RKO (cell line): ENCODE data around the gene LRRC74A.

Experiments
- DNase-seq: peaks from one replicate; pipeline ENCODE4 v3.0.0-alpha.2; 2016; ENCODE audit warnings: low spot score

Gene LRRC74A

DNA sequence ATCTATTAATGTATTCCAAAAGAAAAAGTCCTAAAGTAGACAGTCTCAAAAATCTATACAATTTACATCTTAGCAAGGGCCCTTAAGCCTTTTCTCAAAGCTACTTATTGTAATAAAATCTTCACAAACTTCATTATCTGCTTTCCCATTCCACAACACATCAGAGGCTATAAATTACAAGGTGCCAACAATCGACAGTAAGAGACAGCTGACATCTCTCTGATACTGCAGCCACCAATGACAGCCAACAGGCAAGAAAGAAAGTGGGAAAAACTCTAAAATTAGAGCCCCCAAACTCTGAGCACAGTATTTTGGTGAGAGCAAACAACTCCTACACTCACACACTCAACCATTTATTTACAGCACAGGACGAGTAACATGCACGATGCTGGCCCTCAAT lies 15.7 kb upstream of the LRRC74A start:
- no peak for DNase-seq

GRCh38 chr14:76810953-76811400 lies 15.2 kb upstream of the LRRC74A start:
- peak; percentile 76 for DNase-seq

DNA sequence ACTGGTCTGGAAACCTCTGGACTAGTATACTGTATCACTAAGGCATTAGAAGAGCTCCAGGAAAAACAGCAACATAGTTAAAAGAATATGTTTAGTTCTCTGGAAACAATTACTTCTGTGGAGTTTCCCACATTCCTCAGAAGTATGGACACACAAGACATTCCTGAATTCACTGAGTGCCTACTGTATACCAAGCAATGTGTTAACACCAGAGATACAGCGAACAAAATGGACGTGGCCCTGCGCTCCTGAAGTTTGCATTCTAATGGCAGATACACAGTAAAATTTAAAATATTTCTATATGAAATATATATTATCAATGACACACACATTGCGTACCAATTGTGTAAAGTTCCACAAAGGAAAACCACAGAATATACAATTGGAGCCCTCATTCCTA lies 14.6 kb upstream of the LRRC74A start:
- peak; percentile 44 for DNase-seq

DNA sequence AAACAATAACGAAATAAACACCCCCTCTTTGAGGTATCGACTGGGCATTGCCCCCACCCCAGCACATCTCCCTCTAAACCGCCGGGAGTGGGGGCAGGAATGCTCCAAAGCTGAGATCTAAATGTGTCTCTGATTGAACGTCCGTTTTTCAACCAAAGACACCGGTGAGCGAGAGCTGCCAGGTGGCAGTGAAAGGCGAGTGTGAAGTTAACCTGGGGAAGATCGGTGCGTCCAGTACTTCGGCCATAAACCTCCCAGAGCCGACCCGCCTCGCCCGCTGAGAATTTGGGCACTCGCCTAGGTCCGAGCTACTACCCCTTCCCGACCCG lies 14.2 kb upstream of the LRRC74A start:
- peak; percentile 8 for DNase-seq

DNA sequence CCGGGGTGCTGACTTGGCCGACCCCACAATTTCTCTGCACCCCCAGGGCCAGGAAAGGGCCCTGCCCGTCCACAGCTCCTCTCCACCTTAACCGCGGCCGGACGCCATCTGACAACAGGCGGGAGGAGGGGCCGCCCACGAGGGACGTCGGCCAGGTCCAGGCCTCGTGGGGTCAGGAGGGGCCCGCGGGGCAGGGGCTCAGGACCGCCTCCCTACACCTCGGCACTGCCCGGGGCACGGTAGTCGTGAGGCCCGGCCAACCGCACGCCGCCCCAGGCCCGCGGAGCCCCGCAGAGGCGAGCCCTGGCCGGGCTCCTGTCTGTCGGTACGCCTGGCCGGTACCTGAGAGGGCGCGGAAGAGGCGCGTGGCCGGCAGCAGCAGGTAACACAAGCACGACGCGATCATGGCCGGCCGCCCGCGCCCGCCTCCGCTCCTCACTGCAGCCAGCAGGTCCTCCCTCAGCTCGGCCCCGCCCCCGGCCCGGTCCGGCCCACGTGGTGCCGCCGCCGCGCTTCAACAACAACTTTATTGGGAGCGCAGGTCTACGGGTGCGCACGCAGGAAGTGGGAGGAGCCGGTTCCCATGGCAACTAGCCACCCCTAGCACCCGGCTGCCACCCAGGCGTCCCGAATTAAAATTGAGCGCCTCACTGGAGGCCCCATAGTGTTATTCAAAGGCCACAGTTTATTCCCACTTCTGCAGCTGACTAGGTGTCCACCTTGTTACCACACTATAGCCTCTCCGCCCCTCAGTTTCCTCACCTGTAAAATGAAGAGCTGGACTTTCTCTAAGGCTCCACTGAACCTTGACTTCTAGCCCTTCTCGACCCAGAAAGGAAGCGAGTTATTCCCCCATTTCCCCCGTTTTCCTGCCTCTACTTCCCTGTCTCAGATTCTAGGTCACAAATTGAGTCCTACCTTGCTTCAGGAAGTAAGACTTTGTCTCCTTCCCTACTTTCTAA lies 13.5 kb upstream of the LRRC74A start, which contains the start of gene ANGEL1:
Gene ANGEL1 (minus strand): TSS at position 461 of the 962 bp plus-strand sequence. CDS start 55 bp downstream, at position 406.
- DNase-seq, result peak; percentile 93

DNA sequence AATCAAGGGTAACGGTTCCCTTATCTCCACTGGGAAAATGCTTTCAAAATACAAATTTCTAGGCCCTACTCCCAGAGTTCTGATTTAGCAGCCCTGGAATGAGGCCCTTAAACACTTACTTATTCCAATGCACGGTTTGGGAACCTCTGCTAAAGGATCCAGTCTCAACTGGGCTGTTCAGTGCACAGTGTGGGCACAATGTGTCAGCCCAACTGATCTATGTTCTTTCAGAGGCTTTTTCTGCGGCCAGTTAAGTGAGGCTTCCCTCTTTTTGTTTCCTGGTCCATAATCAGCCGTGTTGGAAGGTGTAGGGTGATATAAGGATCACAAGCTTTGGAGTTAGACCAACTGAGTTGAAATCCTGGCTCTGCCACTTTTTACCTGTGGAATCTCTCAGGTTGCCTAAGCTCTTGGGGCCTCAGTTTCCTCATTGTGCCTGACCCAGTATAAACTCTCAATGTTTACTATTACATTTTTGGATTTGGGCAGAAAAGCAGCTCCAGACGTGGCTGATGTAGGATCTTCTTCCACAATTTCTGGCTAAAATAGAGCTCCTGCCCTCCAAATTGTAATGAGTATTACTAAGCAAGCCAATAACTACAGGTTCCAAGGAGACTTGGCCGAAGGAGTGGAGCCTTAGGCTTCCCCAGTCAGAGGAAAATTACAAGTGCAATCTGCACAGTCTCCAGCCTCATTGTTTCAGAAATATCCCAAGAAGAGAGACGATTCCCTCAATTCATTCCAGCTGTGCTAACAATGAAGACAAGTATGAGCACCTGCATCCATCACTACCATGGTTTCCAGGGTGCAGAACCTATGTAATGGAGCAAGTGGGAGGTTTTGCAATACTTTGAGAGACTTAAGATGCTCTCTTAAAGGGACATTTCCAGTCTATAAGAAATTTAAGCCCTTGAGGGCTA lies 11.2 kb upstream of the LRRC74A start:
- DNase-seq, result no peak

GRCh38 chr14:76820700-76821099 lies 5.5 kb upstream of the LRRC74A start:
- no peak for DNase-seq

DNA sequence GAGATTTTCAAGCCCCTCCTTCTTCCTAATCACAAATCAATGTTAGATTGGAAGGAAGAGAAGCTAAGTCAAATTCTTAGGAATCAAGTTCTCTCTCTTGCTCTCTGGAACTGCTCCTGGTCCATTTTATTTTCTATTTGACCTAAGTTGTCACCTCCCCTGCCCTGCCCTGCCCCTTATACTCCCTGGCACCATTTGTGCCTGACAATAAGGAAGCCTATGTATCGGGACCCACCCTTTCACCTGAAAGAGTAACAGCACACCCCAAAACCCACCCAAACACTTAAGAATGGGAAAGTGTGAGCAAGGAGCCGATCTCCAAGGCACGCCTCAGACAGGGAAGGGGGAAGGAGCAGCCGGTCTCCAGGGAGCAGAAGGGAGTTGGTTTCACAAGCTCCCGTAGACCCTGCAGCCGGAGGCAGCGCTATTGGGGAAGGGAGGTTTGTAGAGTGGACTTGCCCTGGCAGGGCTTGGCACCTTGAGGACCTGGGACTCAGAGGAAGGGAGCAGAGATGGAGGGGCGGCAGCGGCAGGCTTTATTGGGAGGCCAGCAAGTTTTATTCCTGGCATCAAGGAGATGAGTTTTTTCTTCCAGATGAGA lies 1.6 kb downstream of the LRRC74A start:
- DNase-seq, result no peak

GRCh38 chr14:76828339-76829012 lies 2.3 kb downstream of the LRRC74A start:
- DNase-seq, result no peak

DNA sequence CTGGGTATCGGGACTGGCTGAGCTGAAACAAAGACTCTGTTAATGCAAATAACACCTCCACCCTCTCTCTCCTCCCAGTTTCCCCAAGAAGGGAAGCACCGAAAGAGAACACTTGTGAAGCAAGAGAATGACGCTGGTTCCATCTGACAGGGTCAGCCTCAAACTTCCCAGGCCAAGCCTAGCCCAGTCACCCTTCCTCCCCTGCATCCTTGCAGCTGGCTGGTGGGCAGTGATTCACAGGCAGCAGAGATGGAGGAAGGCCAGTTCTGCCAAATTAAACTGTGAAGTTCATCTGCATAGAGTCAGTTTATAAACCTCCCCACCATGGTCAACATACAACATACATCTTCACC lies 2.8 kb downstream of the LRRC74A start:
- no peak for DNase-seq

DNA sequence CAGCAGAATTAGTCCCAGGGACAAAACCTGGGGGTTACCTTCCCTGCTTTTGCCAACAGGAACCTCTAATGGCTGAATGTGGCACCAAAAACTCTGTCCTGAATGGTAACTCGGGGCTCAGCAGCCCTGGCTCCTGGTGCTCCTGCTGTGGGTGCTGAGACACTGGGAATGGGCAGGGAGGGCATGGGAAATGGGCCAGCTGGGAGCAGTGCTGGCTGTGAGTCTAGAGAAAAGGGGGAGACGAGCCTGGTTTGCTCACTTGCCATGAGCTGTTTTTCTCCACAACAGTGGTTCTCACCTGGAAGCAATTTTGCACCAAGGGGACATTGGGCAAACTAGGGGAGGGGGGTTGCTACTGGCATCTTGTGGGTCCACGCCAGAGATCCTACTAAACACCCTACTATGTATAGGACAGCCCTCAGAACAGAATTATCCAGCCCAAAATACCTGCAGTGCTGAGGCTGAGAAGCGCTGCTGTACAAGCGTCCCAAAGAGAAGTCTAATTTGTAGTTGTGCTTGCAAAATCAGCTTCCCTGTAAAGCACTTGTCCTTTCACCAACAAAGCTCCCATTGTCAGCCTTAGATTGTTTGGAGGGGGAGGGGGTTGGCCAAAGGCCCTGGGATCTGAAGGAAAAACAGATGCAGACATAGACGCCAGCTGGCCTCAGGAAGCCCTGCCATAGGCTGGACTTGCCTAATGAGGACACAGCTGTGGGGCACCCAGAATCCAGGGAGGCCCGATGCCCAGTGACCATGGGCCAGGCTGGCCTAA lies 3.6 kb downstream of the LRRC74A start:
- DNase-seq, result no peak

DNA sequence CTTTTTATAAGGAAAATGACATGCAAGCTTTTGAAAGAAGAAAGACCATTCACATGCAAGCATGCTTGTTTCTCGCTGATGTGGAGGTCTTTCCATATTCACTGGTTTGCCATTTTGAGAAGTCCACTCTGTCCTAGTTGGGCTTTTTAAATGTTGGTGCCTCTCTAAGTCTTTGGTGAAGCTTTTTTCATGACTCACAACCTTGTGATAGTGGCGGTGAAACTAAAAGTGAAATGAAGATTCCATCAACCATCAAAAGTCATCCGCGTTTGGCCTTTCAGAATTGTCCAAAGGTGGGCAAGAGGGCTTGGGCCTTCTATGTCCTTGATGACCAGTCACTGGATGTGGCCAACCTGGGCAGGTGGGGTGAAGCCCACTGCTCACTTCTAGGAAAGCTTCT lies 4.3 kb downstream of the LRRC74A start:
- no peak for DNase-seq

DNA sequence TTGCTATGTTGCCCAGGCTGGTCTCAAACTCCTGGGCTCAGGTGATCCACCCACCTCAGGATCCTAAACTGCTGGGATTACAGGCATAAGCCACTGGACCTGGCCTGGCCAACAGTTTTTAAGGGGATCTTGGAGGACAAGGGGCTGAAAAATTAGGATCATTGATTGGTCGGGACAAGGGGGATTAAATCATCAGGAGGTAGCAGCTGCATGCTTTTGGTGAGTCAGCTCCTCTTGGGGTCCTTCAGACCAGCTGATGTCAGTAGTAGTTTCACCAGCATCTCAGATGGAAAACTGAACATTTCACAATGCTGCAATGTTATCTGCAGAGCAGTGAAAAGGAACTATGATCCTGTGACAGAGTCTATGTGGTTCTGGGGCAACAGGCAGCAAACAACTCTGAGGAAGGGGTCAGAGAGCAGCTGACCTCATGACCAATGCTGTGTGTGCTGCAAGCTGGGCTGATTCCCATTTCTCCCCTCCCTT lies 6.3 kb downstream of the LRRC74A start:
- no peak for DNase-seq

- no peak for DNase-seq
Measured at GRCh38 chr14:76833011-76833410, 6.8 kb downstream of the LRRC74A start.

- DNase-seq, result no peak
Measured at GRCh38 chr14:76834241-76834661, 8.0 kb downstream of the LRRC74A start.

DNA sequence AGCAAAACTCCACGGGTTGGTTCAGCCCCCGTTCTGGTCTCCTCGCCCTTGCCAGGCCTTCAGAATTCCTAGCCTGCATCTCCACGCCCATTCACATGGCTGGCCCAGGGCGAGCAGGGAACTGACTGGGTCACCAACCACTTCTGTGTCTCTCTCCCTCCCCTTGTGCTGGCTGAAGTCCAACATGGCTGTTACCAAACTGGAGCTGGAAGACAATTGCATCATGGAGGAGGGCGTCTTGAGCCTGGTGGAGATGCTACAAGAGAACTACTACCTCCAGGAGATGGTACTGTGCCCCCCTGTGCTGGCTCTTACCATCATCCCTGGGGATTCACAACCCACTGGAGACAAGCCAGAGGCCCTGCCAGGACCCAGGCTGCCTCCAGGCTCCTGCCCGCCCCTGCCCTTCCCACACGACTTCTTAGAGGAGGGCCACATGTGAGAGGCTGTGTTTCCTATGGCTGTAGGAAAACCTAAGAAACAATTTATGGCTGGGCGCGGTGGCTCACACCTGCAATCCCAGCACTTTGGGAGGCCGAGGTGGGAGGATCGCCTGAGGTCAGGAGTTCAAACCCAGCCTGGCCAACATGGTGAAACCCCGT lies 9.9 kb downstream of the LRRC74A start:
- DNase-seq, result no peak

DNA sequence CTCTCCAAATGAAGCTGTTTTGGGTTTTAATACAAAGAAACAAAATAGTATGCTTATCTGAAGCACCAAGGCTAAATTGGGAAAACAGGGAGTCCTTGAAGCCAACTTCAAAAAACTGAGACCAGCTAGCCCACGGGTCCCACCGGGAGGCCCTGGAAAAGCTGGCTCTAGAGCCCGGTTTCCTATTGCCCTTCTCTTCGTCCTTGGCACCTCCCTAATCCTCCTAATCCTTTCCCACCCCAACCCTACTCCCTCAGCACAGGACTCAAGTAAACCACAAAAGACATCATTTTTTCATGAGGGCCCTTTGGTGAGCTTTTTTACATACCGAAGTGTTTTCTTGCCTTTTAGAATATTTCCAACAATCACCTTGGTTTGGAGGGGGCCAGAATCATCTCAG lies 11.3 kb downstream of the LRRC74A start:
- DNase-seq, result no peak

DNA sequence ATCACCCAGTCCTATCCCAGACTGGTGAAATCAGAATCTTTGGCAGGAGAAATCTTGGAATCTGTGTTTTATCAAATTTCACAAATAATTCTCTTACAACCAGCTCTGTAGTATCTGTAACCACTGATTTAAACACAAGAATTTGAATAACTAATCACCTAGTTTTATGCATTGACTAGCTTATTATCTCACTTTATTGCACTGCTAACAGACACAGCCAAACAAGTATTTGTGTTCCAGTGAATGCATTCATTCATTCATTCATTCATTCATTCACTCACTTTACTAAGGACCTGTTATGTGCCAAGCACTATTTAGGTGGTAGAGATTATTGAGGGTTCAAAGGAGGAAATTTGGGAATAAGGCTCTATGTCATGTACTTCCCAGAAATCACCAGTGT lies 16.2 kb downstream of the LRRC74A start:
- DNase-seq, result no peak

- DNase-seq, result peak; percentile 70
Measured at GRCh38 chr14:76844223-76844622, 18.0 kb downstream of the LRRC74A start.

DNA sequence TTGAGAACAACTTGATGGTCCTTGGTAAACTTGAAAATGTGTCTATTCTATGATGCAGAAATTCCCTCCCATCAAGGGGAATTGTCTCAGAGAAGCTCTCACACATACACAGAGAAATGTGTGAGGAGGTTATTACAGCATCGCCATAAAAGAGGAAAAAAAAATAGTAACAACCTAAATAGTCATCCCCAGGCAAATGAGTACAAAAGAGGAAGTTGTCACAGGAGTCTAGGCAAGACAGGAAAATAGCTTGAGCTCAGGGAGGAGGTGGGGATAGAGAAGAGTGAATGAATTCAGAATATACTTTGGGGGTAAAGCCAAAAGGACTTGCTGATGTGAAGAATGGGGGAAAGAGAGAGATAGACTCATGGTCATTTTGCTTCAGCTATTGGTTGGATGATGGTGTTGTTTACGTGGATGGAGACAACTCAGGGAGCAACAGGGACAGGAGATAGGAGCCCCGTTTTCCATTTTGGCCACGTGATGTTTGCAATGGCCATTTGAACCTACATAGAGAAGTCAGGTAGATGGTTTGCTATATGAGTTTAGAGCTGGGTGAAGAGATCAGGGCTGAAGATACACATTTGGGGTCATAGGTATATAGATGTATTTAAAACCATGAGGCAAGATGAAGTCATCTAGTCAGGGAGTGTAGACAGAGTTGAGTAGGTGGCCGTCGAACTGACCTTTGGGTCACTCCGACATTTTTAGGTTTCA lies 20.3 kb downstream of the LRRC74A start:
- no peak for DNase-seq
